ENCODE measurements around the gene SIK3. TPM values are rescaled to one million over a fixed set of nuclear protein-coding genes. Genes with fewer than 3 reads are reported as not detected.

The SIK3 gene
- total RNA-seq, 1 experiment from 2014 or later: 17.4 TPM

DNA sequence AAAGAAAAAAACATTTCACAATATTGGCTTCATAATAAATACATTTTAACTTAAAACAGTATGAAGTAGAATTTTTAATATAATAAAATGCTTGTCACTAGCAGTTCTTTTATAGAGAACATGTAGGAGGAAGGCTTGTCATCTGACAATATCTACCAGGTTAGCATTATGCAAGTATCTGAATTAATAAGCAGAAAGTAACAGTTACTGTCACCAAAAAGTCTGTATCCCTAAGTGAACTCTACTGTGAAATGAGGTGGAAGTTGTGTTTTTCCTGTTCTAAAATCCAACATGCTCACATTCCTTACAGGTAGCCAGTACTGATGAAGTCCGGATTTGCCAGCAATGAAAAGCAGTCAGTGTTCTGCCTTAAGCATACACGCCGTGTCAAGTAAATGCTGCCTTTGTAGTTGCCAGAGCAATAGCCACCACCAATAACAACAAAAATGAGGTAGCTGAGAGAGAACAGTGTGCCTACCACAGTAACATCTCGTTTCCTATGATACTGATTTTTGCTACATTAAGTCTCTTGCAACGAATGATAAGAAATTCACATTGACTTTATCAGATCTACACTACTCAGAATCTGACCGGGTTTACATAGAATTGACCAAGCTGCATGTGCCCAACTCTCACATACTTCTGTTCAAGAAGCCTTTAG lies 95.5 kb downstream of the SIK3 start:
- Mint-ChIP-seq H3K36me3 (ENCODE audit: insufficient read depth, unreplicated experiment) (no peaks in the 10 kb centered on the region), H3K9me3 (ENCODE audit: low read depth, unreplicated experiment) (no peaks in the 10 kb centered on the region), H3K27me3 (ENCODE audit: unreplicated experiment) (no peaks in the 10 kb centered on the region), H3K4me1 (ENCODE audit: low read depth, unreplicated experiment) (no peaks in the 10 kb centered on the region), H3K4me3 (ENCODE audit: low read depth, unreplicated experiment) (no peak overlapping the region), H3K27ac (ENCODE audit: unreplicated experiment) (no peak overlapping the region)
- TF ChIP-seq, protein P1, sequence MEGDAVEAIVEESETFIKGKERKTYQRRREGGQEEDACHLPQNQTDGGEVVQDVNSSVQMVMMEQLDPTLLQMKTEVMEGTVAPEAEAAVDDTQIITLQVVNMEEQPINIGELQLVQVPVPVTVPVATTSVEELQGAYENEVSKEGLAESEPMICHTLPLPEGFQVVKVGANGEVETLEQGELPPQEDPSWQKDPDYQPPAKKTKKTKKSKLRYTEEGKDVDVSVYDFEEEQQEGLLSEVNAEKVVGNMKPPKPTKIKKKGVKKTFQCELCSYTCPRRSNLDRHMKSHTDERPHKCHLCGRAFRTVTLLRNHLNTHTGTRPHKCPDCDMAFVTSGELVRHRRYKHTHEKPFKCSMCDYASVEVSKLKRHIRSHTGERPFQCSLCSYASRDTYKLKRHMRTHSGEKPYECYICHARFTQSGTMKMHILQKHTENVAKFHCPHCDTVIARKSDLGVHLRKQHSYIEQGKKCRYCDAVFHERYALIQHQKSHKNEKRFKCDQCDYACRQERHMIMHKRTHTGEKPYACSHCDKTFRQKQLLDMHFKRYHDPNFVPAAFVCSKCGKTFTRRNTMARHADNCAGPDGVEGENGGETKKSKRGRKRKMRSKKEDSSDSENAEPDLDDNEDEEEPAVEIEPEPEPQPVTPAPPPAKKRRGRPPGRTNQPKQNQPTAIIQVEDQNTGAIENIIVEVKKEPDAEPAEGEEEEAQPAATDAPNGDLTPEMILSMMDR (IDR thresholded peaks at IDR 0.05; ENCODE audit: unreplicated experiment): no peak
- intact Hi-C loops (cut with micrococcal nuclease; ENCODE audit: unreplicated experiment): no loop called here
- CTCF ChIA-PET: no interaction called here
- DNase-seq: no peak
- no TSS peak for BruUV-seq (replicated peaks)

DNA sequence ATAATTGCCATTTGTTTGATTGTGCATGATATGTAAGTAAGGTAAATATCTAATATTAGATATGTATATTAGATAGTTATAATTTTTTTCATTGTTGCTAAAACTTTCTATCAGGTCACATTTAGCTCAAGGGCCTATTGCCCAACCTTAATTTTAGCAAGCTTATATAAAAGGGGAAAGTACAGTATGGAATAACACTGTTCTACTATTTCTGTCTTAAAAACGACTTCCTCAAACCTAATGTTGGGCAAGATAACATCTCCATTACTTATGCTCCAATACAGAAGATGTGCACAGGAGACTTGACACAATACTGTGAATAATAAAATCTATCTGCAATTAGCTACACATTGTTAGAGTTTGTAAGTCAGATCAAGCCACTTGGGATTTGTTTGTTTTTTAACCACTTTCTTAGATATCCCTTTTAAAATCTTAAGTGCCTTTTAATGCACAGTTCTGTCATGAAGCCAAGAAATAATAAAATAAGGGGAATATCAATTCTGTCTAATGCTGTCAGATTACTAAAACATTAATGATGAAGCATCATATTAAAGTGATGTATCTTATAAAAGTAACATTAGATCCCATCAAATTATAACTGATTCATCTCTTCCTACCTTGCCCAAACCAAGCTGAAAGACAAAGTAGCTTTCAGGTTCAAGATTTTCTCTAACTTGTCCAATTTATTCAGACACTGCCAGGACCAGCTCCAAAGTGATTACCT lies 98.1 kb downstream of the SIK3 start:
- CTCF ChIA-PET: no interaction called here
- TF ChIP-seq, protein P1 (IDR thresholded peaks at IDR 0.05; ENCODE audit: unreplicated experiment): no peak
- Mint-ChIP-seq H3K4me1 (ENCODE audit: low read depth, unreplicated experiment) (no peaks in the 10 kb centered on the region), H3K9me3 (ENCODE audit: low read depth, unreplicated experiment) (no peaks in the 10 kb centered on the region), H3K27me3 (ENCODE audit: unreplicated experiment) (no peaks in the 10 kb centered on the region), H3K27ac (ENCODE audit: unreplicated experiment) (no peak overlapping the region), H3K36me3 (ENCODE audit: insufficient read depth, unreplicated experiment) (no peaks in the 10 kb centered on the region), H3K4me3 (ENCODE audit: low read depth, unreplicated experiment) (no peak overlapping the region)
- DNase-seq: no peak
- intact Hi-C loops (cut with micrococcal nuclease; ENCODE audit: unreplicated experiment): no loop called here
- no TSS peak for BruUV-seq (replicated peaks)

DNA sequence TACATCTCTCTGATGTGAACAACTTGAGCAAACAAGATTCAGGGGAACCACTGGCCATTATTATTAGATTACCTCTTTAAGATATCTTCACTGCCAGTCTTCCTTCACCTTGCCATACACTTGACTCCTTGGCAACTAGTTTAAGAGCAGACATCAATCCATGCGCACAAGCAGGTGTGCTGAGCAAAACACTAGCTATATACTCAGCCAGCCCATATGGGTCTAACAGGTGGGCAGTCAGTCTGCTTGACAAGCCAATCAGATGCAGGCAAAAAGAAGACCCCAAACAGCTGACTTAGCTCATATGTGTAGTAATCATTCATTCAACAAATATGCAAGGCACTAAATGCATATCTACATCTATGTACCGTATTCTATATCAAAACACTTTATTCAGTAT lies 101.2 kb downstream of the SIK3 start:
- no TSS peak for BruUV-seq (replicated peaks)
- Mint-ChIP-seq H3K27ac (ENCODE audit: unreplicated experiment) (no peak overlapping the region), H3K9me3 (ENCODE audit: low read depth, unreplicated experiment) (no peaks in the 10 kb centered on the region), H3K36me3 (ENCODE audit: insufficient read depth, unreplicated experiment) (no peaks in the 10 kb centered on the region), H3K27me3 (ENCODE audit: unreplicated experiment) (no peaks in the 10 kb centered on the region), H3K4me1 (ENCODE audit: low read depth, unreplicated experiment) (no peaks in the 10 kb centered on the region), H3K4me3 (ENCODE audit: low read depth, unreplicated experiment) (no peak overlapping the region)
- DNase-seq: no peak
- CTCF ChIA-PET: interaction anchor here (0.7 kb wide), 1 partner anchor 31 kb away, joined by 6 read pairs; no protein-coding TSS in a partner anchor
- intact Hi-C loops (cut with micrococcal nuclease; ENCODE audit: unreplicated experiment): no loop called here
- TF ChIP-seq, protein P1 (IDR thresholded peaks at IDR 0.05; ENCODE audit: unreplicated experiment): no peak

DNA sequence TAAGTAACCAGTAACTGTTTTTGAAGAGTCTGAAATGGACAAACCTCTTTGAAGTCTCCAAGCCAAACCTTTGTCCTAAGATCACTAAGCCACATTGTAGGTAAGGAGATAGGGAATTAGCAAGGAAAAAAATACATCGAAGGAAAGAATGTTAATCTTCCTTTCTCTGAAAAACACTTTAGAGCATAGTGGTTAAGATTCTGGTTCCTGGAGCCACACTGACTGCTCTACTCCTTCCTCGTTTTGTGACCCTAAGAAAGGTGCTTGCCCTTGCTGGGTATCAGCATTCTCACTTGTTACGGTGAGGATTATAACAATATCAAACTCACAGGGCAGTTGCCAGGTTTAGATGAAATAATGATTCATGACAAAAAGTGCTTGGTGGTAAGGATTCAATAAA lies 104.0 kb downstream of the SIK3 start:
- Mint-ChIP-seq H3K9me3 (ENCODE audit: low read depth, unreplicated experiment) (no peaks in the 10 kb centered on the region), H3K4me1 (ENCODE audit: low read depth, unreplicated experiment) (peaks cover 18% of the 10 kb centered on the region), H3K36me3 (ENCODE audit: insufficient read depth, unreplicated experiment) (no peaks in the 10 kb centered on the region), H3K27me3 (ENCODE audit: unreplicated experiment) (no peaks in the 10 kb centered on the region), H3K27ac (ENCODE audit: unreplicated experiment) (no peak overlapping the region), H3K4me3 (ENCODE audit: low read depth, unreplicated experiment) (no peak overlapping the region)
- intact Hi-C loops (cut with micrococcal nuclease; ENCODE audit: unreplicated experiment): no loop called here
- DNase-seq: no peak
- TF ChIP-seq, protein P1 (IDR thresholded peaks at IDR 0.05; ENCODE audit: unreplicated experiment): no peak
- BruUV-seq (replicated peaks): no TSS peak
- CTCF ChIA-PET: no interaction called here
